HG02798 (cell line): ENCODE data around the gene RPL7A.
"Not testable (repeated sequence)": the region's sequence is repeated elsewhere in the genome, so short reads cannot be mapped to it uniquely, and the experiment has no call there.

Experiments
- ATAC-seq: cut with Tn5 transposase; IDR thresholded peaks from one replicate; pipeline ENCODE4 v1.9.1; 2021; ENCODE audit warnings: mild to moderate bottlenecking; ENCODE audit not compliant: unreplicated experiment, poor library complexity

RPL7A gene

DNA sequence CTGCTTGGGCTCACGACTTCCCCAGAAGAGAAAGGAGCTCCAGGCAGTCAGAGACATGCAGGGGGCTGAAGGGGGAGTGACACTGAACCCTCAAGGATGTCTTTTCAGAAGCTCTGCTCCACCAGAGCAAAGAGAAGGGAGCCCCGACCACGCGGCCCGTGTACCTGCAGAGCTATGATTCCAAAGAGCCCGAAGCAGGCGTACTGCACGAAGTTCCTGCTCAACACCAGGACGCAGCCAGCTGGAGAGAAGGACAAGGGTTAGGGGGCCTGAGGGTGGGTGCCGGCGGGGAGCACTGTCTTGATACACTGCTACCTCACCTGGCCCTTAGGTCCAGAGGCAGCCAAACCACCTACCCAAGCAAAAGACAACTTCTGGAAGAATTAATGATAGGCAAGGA is 18.4 kb downstream of the RPL7A start:
- ATAC-seq = no peak

DNA sequence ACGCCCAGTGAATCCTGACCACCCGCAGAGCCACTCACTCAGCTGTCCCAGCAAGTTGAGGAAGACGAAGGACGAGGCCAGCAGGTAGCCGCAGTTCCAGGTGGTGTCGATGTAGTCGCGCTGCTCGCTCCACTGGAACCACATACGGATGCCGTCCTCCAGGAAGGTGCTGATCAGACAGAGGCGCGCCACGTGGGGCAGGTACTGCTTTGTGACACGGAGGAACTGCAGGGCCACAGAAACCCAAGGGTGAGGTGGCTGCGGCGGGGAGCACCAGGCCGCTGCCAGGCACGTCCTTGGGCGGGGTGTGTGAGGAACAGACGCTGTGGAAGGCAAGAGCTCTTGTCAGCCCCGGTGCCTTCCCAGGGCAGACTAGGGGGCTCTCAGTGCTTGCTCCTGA is 19.2 kb downstream of the RPL7A start:
- no peak for ATAC-seq

DNA sequence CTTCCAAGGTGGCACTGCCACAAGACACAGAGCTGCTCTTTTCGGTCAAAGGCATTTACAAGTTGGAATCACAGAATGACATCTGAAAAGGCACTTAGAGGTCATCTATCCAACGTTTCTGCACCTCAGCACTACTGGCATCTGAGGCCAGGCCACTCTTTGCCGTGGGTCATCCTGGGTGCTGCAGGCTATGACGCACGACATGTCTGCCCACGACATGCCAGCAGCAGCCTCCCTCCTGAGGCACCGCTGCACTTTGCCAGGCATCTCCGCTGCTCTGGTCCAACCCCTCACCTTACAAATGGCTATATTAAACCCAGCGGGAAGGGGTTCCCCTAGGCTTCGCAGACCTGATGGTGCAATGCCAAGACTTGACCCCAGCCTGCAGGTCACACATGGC is 19.8 kb downstream of the RPL7A start:
- no peak for ATAC-seq

DNA sequence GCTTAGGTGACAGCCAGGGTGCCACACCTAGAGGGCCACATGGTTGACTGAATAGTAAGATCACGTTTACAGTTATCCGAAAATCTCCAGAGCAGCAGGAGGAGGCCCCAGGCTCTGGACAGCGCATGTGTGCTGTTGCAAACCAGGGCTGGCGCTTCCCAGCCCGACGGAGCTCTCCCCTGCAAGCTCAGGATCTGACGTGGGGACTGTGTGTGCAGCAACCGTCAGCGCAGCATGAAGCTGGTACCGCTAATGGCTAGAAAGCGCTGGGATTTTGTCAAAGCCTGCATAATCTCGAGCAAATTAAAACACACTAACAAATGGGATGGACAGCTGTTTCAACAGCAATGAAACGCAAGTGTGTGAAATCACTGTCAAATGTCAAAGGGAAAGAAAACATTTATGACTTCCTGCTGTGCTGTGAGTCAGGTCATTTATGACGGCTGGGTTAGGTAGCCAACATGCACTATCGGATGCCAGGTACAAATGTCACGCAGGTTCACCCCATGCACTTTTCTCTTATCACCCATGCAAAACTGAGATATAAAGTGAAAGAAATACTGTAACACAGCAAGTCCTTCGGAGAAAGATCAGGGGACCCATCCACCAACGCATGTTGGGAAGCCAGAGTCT is 20.3 kb downstream of the RPL7A start:
- no peak for ATAC-seq

DNA sequence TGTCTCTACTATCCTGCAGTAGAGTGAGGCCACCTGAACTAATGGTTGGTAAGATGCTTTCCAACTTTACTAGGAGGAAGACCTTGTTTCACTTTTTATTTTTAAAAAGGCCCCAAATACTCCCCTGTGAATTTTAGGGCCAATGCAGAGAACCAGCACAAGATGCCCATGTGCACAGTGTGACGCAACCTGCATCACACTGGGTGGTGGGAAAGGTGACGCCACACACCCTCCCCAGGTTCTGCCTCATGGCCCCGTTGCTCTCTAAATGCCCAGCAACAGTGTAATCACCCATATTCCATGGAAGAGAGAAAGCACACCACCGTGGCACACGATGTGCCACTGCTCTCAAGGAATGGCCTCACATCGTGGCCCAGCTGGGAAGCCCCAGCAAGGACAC is 21.4 kb downstream of the RPL7A start:
- no peak for ATAC-seq

DNA sequence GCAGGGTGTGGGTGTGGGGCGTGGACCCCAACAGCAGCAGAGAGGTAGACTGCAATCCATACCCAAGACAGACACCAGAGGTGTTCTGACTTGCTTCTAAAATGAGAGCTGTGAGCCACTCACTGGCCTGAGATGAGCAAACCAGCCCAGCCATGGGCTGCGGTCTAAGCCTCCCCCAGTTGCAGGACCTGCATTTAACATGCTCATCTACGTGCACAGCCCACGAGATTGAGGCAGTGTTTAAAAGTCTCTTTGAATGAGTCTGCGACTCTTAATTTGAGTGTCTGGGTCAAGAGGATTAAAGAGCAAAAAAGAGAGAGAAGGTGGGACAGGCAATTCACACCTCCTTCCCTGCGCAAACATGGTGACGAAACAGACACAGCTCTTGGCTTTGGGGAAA is 21.9 kb downstream of the RPL7A start:
- no peak for ATAC-seq

DNA sequence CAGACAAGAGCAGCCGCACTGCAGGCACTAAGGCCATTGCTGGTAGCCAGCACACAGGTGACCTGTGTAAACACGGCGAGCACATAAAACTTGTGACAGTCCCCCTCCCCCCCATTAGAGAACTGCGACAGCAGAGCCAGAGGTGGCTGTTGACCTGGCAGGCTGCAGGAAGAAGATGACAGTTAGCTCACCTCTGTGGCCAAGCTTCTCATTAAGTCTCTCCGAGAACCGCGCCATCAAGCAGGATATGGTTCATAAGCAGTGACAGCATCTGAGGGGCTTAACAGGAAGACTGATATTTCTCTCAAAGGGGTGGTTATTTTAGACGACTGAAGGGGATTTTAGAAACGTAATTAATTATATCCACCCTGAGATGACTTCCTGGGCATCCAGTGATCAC is 22.7 kb downstream of the RPL7A start:
- ATAC-seq = no peak

DNA sequence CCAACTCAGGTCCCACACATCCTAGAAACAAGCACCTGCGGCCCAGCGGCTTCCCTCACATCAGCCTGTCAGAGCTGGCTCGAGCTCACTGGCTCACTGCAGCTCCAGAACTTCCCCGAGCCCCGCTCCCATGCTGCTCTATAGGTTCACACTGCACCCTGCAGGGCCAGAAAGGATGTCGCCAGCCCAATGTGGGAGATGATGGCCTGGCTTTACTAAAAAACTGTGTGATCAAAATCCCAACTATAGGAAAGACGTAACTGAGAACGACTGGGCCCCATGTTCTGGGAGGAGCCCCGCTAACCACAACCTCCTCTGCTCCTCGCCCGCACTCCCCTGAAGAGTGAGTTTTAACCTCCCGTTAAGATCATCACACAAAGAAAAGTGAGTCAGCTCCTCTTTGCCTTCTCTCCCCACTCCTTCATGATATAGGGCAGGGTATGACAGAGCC is 23.3 kb downstream of the RPL7A start:
- no peak for ATAC-seq

DNA sequence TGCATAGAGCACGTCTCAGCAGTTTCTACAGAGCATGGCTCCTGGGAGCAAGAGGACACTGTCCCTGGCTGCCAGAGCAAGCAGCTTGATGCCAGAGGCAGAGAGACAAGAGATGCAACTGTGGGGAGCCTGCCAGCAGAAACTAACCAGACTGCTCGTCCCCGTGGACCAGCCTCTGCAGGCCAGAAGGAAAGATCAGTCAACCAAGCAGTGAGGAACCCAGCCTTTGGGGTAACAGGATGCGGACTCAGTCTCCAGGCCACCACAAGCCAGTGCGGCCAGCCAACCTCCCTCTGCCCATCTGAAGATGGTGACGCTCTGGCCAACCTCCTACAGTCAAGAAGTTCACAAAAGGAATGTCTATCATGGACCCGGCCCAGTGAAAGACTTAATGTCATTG is 24.1 kb downstream of the RPL7A start:
- no peak for ATAC-seq

DNA sequence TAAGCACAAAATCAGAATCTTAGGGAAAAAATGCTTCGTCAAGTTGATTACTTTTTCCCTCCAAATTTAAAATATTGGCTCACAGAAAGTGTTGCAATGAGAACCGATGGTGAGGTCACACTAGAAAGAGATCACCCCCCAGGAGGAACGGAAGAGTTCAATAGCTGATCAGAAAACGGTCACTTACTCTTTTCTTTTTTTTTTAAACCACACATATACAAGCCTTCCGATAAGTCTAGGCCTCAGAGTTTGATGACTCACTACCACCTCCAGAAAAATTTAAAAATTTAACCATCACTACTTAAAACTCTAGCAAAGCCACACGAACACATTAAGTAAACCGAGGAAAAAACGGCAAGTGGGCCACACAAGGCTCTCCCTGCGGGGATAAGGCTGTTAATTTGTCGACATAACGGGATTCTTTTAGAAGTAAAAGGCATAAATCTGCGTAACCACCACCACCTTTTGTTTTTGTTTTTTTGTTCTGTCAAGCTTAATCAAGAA is 26.6 kb downstream of the RPL7A start:
- ATAC-seq = no peak

DNA sequence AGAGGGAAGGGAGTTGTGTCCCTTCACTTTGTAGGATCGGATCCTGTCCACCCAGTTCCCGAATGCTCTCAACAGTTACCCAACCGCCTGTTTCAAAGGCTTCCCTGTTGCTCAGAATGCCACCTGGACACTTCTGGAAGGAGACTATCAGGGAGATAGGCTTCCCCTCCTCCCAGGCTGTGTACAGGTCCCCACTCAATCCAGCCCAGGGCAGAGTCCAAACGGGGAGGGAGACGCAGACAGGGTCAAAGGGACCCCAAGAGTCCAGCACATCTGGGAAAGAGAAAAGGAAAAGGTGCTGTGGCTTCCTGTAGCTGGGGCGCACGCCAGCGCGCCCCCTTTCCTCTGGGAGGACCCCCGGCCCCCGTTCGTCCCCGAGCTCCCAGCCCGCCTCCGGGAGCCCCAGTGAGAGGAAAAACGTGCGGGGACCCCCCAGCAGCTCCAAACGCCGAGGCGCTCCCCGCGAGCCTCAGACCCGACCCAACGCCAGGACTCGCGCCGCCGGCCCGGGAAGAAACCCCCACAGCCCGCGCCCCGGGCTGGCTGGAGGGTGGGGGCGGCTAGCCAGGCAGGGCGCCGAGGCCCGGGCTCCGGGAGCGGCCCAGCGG is 27.2 kb downstream of the RPL7A start:
- ATAC-seq = no peak

DNA sequence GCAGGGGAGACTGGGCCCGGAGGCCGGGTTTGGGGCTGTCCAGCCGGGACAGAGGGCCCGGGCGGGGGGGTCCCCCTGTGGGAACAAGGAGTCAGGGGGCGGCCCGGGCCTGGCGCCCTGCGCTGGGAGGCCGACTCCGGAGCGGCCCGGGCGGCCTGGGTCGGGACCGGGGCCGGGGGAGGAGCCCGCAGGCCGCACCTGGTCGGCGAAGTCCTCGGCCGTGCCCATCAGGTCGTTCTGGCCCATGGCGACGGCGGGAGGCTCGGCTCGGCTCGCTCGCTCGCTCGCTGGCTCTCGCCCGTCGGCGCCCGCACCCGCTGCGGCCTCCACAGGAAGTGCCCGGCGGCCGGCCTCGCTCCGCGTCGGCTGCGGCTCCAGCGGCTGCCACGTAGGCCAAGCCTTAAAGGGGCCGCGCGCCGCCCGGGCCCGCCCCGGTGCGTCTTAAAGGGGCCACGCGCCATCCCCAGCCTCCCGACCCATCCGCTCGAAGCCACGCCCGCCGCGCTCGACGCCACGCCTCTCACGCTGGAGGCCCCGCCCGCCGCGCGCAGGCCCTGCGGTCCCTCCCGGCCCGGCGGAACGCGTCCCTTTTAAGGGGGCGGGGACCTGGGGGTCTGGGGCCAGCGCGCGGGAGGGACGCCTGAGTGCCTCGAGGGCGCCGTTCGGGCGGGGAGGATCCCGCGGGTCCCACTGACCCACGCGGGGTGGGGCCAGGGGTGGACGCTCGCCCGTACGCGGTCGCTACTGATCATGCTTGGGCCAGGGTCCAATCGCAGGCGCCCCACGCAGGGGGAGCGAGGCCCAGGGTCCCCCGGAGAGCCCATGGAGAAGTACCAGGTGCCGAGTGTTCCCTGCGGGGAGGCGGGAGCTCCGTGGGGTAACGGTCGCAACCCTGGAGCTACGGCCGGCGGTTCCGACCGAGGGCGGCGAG is 28.0 kb downstream of the RPL7A start, which contains the start of the genes STKLD1 and SURF4:
TSS of gene STKLD1 (plus strand) at position 643 of the 931 bp plus-strand sequence. CDS start at position 751, 108 bp downstream.
TSS of gene SURF4 (minus strand) at position 337 of the 931 bp plus-strand sequence. CDS start at position 246, 91 bp downstream.
- peak; percentile 95 for ATAC-seq

DNA sequence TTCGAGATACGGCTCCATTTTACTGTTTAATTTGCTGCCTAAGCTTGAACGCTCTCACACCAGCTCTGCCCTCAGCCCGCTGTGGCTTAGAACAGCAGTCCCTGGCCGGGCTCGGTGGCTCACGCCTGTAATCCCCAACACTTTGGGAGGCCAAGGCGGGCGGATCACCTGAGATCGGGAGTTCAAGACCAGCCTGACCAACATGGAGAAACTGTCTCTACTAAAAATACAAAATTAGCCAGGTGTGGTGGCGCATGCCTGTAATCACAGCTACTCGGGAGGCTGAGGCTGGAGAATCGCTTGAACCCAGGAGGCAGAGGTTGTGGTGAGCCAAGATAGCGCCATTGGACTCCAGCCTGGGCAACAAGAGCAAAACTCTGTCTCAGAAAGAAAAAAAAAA is 29.3 kb downstream of the RPL7A start:
- not testable (repeated sequence) for ATAC-seq

DNA sequence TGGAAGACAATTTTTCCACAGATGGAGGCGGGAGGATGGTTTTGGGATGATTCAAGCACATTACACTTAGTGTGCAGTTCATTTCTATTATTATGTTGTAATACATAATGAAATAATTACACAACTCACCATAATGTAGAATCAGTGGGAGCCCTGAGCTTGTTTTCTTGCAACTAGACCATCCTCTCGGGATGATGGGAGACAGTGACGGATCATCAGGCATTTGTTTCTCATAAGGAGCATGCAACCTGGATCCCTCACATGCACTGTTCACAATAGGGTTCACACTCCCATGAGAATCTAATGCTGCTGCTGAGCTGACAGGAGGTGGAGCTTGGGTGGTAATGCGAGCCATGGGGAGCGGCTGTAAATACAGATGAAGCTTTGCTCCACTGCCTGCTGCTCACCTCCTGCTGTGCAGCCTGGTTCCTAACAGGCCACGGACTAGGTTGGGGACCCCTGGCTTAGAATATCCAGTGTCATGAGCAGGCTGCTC is 29.8 kb downstream of the RPL7A start:
- ATAC-seq = no peak

DNA sequence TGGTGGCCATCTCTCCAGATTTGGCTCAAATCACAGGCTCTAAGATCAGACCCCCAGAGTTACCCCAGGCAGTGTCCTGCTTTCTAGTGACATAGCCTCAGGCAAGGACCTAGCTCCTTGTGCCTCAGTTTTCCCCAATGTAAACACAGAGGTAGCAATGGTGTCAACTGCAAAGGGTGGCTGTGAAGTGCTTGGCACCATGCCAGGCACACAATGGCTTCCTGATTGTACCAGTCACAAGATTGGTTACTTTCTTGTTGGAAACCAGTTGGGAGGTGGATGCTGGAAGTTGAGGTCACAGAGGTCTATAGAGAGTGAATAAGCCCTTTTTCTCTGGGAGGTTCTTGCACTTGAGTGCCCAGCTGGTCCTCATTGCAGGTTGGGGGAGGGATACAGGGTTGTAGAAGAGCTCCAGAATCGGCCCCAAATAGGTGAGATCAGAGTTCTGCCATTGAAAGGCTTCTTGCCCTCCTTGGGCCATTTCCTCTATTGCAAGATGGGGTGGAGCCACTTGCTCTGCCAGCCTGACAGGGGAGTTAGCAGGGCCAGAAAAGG is 30.5 kb downstream of the RPL7A start:
- no peak for ATAC-seq

DNA sequence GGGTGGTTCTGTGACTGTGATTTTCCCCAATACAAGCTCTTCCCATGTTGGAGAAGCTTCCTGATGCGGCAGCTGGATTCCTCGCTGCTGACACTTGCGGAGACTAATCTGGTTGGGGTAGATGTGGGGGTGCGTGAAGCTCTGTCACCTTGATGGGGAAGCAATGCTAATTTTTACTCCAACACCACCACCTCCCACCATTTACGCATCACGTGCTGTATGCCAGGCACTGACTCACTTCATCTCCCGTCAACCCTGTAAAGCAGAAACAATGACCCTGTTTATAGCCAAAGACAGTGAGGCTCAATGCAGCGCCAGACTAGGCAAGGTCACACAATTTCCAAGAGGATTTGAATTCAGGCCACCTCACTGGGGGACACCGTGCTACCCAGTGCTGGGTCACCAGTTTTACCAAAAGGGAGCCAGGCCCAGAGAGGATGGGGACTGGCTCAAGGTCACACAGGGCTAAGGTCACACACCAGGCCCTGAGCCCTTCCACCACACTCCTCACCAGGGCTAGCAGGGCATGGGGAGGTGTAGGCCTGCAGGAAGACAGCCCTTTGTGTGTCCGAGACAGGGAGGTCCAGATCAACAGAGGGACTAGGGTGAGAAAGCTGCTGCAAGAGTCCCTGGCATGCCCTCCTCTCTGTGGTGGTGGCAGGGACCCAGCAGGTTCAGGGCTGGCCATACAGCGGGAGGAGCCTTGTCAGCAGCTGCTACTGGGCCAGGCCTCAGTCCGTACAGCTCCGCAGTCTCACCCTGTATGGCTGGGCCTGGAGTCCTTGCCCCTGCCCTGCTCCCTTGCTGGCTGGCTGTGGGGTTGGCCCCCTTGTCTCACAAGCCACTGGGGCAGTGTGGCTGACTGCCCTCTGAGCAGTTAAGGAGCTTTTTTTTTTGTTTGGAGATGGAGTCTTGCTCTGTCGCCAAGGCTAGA is 31.4 kb downstream of the RPL7A start:
- no peak for ATAC-seq

DNA sequence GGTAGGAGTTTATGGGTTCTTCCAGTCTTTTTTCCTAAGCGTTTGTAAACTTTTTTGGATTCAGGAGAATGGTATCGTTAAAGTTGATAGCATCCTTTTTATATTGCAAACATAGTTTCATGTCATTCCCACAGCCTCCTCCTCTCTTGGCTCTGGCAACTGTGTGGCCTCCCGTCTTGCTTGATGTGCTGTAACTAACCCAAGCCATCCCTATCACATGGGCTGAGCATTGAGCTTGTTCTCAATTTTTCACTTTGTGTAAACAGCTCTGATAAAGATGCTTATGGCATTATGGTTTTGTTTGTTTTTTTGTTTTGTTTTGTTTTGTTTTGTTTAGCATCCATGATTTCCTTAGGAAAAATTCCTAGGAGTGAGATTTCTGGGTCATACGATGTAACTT is 32.7 kb downstream of the RPL7A start:
- no peak for ATAC-seq

DNA sequence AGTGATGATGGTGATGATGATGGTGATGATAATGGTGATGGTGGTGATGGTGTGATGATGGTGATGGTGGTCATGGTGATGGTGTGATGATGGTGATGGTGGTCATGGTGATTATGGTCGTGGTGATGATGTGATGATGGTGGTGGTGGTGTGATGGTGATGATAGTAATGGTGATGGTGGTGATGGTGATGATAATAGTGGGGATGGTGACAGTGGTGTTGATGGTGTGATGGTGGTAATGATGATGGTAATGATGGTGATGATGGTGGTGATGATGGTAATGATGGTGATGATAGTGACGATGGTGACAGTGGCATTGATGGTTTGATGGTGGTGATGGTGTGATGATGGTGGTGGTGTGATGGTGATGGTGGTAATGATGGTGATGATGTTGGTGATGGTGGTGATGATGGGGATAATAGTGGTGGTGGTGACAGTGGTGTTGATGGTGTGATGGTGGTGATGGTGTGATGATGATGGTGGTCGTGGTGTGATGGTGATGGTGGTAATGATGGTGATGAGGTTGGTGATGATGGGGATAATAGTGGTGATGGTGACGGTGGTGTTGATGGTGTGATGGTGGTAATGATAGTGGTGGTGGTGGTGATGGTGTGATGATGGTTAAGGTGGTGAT is 34.6 kb downstream of the RPL7A start:
- no peak for ATAC-seq

DNA sequence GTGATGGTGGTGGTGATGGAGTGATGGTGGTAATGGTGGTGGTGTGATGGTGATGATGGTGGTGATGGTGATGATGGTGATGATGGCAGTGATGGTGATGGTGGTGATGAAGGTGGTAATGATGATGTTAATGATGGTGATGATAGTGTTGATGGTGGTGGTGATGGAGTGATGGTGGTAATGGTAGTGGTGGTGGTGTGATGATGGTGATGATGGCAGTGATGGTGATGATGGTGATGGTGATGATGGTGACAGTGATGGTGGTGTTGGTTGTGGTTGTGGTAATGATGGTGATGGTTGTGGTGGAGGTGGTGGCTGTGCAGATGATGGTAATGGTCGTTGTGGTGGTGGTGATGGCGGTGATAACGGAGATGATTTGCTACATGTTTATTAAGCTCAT is 35.4 kb downstream of the RPL7A start:
- ATAC-seq = no peak
